Activated effector memory CD4-positive, alpha-beta T cell treated with Interleukin-2 at 50 U/mL for 16 hours (primary cell): ENCODE results near the gene FBLN1.
"Not testable (repeated sequence)": the region's sequence is repeated elsewhere in the genome, so short reads cannot be mapped to it uniquely, and the experiment has no call there.

ENCODE experiments used
- DNase-seq: peaks from one replicate; pipeline ENCODE4 v3.0.0-alpha.2; 2020

FBLN1 gene

GRCh38 chr22:45549762-45550378, 47.2 kb downstream of the FBLN1 start:
- DNase-seq = no peak

GRCh38 chr22:45550416-45550815, 47.7 kb downstream of the FBLN1 start:
- no peak for DNase-seq

- no peak for DNase-seq
These were observed 48.2 kb downstream of the FBLN1 start for GRCh38 chr22:45550891-45551290.

GRCh38 chr22:45551310-45552016, 48.8 kb downstream of the FBLN1 start:
- no peak for DNase-seq

GRCh38 chr22:45552017-45552411, 49.3 kb downstream of the FBLN1 start:
- no peak for DNase-seq

- DNase-seq = no peak
These were observed 50.1 kb downstream of the FBLN1 start for GRCh38 chr22:45552580-45553350.

- no peak for DNase-seq
These were observed 50.8 kb downstream of the FBLN1 start for GRCh38 chr22:45553351-45554039.

- DNase-seq = no peak
These were observed 51.3 kb downstream of the FBLN1 start for GRCh38 chr22:45554040-45554406.

GRCh38 chr22:45554861-45555260, 52.2 kb downstream of the FBLN1 start:
- no peak for DNase-seq

- not testable (repeated sequence) for DNase-seq
These were observed 55.2 kb downstream of the FBLN1 start for GRCh38 chr22:45557926-45558325.

GRCh38 chr22:45560092-45560491, 57.4 kb downstream of the FBLN1 start:
- DNase-seq = not testable (repeated sequence)

- DNase-seq = not testable (repeated sequence)
These were observed 58.1 kb downstream of the FBLN1 start for GRCh38 chr22:45560761-45561160.

- DNase-seq = no peak
These were observed 59.4 kb downstream of the FBLN1 start for GRCh38 chr22:45562102-45562501.

- no peak for DNase-seq
These were observed 60.1 kb downstream of the FBLN1 start for GRCh38 chr22:45562537-45563361.

GRCh38 chr22:45563362-45564040, 60.8 kb downstream of the FBLN1 start:
- DNase-seq = no peak

- no peak for DNase-seq
These were observed 61.8 kb downstream of the FBLN1 start for GRCh38 chr22:45564349-45565030.

- no peak for DNase-seq
These were observed 62.5 kb downstream of the FBLN1 start for GRCh38 chr22:45565171-45565570.

- no peak for DNase-seq
These were observed 63.3 kb downstream of the FBLN1 start for GRCh38 chr22:45565973-45566372.

- no peak for DNase-seq
These were observed 65.5 kb downstream of the FBLN1 start for GRCh38 chr22:45568213-45568612.

GRCh38 chr22:45571089-45571488, 68.4 kb downstream of the FBLN1 start:
- no peak for DNase-seq

GRCh38 chr22:45572444-45572843, 69.8 kb downstream of the FBLN1 start:
- DNase-seq = no peak
